Activated CD4-positive, alpha-beta T cell treated with anti-CD3 and anti-CD28 coated beads, Interleukin-2, Interleukin-4, amounts not matched to agents 100 ng/mL and 50 ng/mL, durations not matched to agents 16 hours and 8 hours (primary cell): ENCODE measurements around the gene MTF1.
A peak's percentile ranks its signal among the peaks of the same experiment; 100 is the strongest.

Experiments
- DNase-seq: peaks from one replicate; pipeline ENCODE4 v3.0.0-alpha.2; 2020; ENCODE audit warnings: low spot score

Gene MTF1

GRCh38 chr1:37828410-37829074 lies 30.9 kb downstream of the MTF1 start:
- DNase-seq, result no peak

GRCh38 chr1:37825506-37825905 lies 33.9 kb downstream of the MTF1 start:
- peak; percentile 14 for DNase-seq

- DNase-seq, result no peak
Measured at GRCh38 chr1:37824001-37824400, 35.4 kb downstream of the MTF1 start.

GRCh38 chr1:37822906-37823815 lies 36.2 kb downstream of the MTF1 start:
- peak; percentile 50 for DNase-seq

- DNase-seq, result no peak
Measured at GRCh38 chr1:37821481-37821880, 37.9 kb downstream of the MTF1 start.

- DNase-seq, result no peak
Measured at GRCh38 chr1:37817481-37817880, 41.9 kb downstream of the MTF1 start.

- DNase-seq, result no peak
Measured at GRCh38 chr1:37814252-37814651, 45.1 kb downstream of the MTF1 start.

GRCh38 chr1:37813529-37814145 lies 45.8 kb downstream of the MTF1 start:
- no peak for DNase-seq

GRCh38 chr1:37811027-37811655 lies 48.3 kb downstream of the MTF1 start:
- peak; percentile 76 for DNase-seq

GRCh38 chr1:37809942-37810341 lies 49.5 kb downstream of the MTF1 start:
- no peak for DNase-seq

GRCh38 chr1:37808369-37809319 lies 50.7 kb downstream of the MTF1 start:
- peak; percentile 40 for DNase-seq

- DNase-seq, result peak; percentile 95
Measured at GRCh38 chr1:37807555-37808368, 51.6 kb downstream of the MTF1 start, which contains the start of the genes C1orf122 and YRDC. Gene C1orf122 (plus strand): TSS chr1:37807790. CDS start chr1:37808405, 615 bp downstream. Gene YRDC (minus strand): TSS chr1:37808208. CDS start chr1:37808180, 28 bp downstream.

- no peak for DNase-seq
Measured at GRCh38 chr1:37807220-37807554, 52.2 kb downstream of the MTF1 start.

- no peak for DNase-seq
Measured at GRCh38 chr1:37802439-37802838, 57.0 kb downstream of the MTF1 start.

- no peak for DNase-seq
Measured at GRCh38 chr1:37797750-37798345, 61.5 kb downstream of the MTF1 start.

GRCh38 chr1:37795340-37796125 lies 63.9 kb downstream of the MTF1 start:
- peak; percentile 40 for DNase-seq

- DNase-seq, result no peak
Measured at GRCh38 chr1:37794372-37795339, 64.7 kb downstream of the MTF1 start.
